HEK293 (cell line): Measurements from ENCODE around the gene DPYD.

Experiments used
- CTCF ChIA-PET: fragments of 350-600 bp; formaldehyde crosslinking; extraction: SDS; loops from one replicate; lab custom pipeline; 2021; ENCODE audit warnings: antibody characterized with exemption; lab: Yijun Ruan, JAX
- POLR2A ChIA-PET: fragments of 300-600 bp; formaldehyde crosslinking; extraction: SDS; loops from one replicate; lab custom pipeline; 2020; ENCODE audit warnings: antibody characterized with exemption, inconsistent platforms; lab: Yijun Ruan, JAX
- H3K27ac ChIP-seq: fragments of 200-500 bp; sonication (Bioruptor generic); 2 replicates; pipeline ENCODE4 v1.5.1; 2014; ENCODE audit warnings: low read depth, low read length, control low read depth, inconsistent platforms; ENCODE audit errors: extremely low read depth
- H3K36me3 ChIP-seq, 2 experiments: fragments of 200-500 bp in 1 of 2; sonication (Bioruptor generic) in 1 of 2; 1 replicate in 1 of 2; 2 replicates in 1 of 2; pipeline ENCODE4 v1.5.1; 2014 to 2017; ENCODE audit warnings: inconsistent platforms in 2 of 2, low read length in 2 of 2; ENCODE audit not compliant: control insufficient read depth in 2 of 2, insufficient read depth in 1 of 2
- H3K4me1 ChIP-seq: fragments of 200-500 bp; sonication (Bioruptor generic); 2 replicates; pipeline ENCODE4 v1.5.1; 2014; ENCODE audit warnings: mild to moderate bottlenecking, low read length, inconsistent platforms; ENCODE audit not compliant: control insufficient read depth, insufficient read depth
- H3K4me3 ChIP-seq: 2 replicates; pipeline ENCODE4 v1.5.1; 2011; ENCODE audit warnings: low read depth, mild to moderate bottlenecking, control low read depth, low read length, moderate library complexity
- H3K9me3 ChIP-seq: fragments of 200-500 bp; sonication (Bioruptor generic); 2 replicates; pipeline ENCODE4 v1.5.1; 2014; ENCODE audit warnings: low read depth, low read length, inconsistent platforms; ENCODE audit not compliant: control insufficient read depth, insufficient read depth
- BCL11B ChIP-seq: fragments of 450-650 bp; formaldehyde crosslinking; IDR thresholded peaks from 2 replicates; pipeline ENCODE4 v1.5.1; 2016; ENCODE audit warnings: low read depth, missing biosample characterization, missing genetic modification characterization
- HOXA7 ChIP-seq: sonication (generic); formaldehyde crosslinking; IDR thresholded peaks from 2 replicates; pipeline ENCODE4 v1.8.1; 2022; ENCODE audit warnings: missing genetic modification reagents, borderline replicate concordance
- KLF10 ChIP-seq: fragments of 450-650 bp; IDR thresholded peaks from 2 replicates; pipeline ENCODE4 v1.5.1; 2018; ENCODE audit warnings: missing biosample characterization, mild to moderate bottlenecking, missing genetic modification characterization
- KLF16 ChIP-seq: fragments of 450-650 bp; formaldehyde crosslinking; IDR thresholded peaks from 2 replicates; pipeline ENCODE4 v1.5.1; 2017; ENCODE audit warnings: missing biosample characterization, missing genetic modification characterization
- OVOL3 ChIP-seq: fragments of 450-650 bp; formaldehyde crosslinking; IDR thresholded peaks from 2 replicates; pipeline ENCODE4 v1.5.1; 2016; ENCODE audit warnings: missing biosample characterization, missing genetic modification characterization
- PRDM1 ChIP-seq: fragments of 450-650 bp; formaldehyde crosslinking; IDR thresholded peaks from 2 replicates; pipeline ENCODE4; 2016; ENCODE audit warnings: missing biosample characterization, missing genetic modification characterization
- SALL2 ChIP-seq: fragments of 450-650 bp; formaldehyde crosslinking; IDR thresholded peaks from 2 replicates; pipeline ENCODE4 v1.5.0; 2017; ENCODE audit warnings: missing biosample characterization, mild to moderate bottlenecking, missing genetic modification characterization, borderline replicate concordance
- SCRT1 ChIP-seq: fragments of 450-650 bp; formaldehyde crosslinking; IDR thresholded peaks from 2 replicates; pipeline ENCODE4 v1.5.1; 2016; ENCODE audit warnings: missing biosample characterization, missing genetic modification characterization, borderline replicate concordance
- SP2 ChIP-seq: fragments of 450-650 bp; formaldehyde crosslinking; IDR thresholded peaks from 2 replicates; pipeline ENCODE4 v1.5.1; 2016; ENCODE audit warnings: missing biosample characterization, missing genetic modification characterization
- ZBTB17 ChIP-seq: fragments of 450-650 bp; formaldehyde crosslinking; IDR thresholded peaks from 2 replicates; pipeline ENCODE4 v1.5.1; 2016; ENCODE audit warnings: missing biosample characterization, missing genetic modification characterization
- ZFP3 ChIP-seq: fragments of 450-650 bp; formaldehyde crosslinking; IDR thresholded peaks from 2 replicates; pipeline ENCODE4 v1.5.1; 2016; ENCODE audit warnings: low read depth, missing biosample characterization, missing genetic modification characterization
- ZNF10 ChIP-seq: fragments of 450-650 bp; formaldehyde crosslinking; IDR thresholded peaks from 2 replicates; pipeline ENCODE4 v1.5.1; 2017; ENCODE audit warnings: missing biosample characterization, missing genetic modification characterization
- ZNF140 ChIP-seq: fragments of 450-650 bp; formaldehyde crosslinking; IDR thresholded peaks from 2 replicates; pipeline ENCODE4 v1.5.1; 2016; ENCODE audit warnings: missing biosample characterization, missing genetic modification characterization
- ZNF169 ChIP-seq: fragments of 450-650 bp; formaldehyde crosslinking; IDR thresholded peaks from 2 replicates; pipeline ENCODE4 v1.5.1; 2016; ENCODE audit warnings: missing biosample characterization, missing genetic modification characterization
- ZNF223 ChIP-seq: fragments of 450-650 bp; formaldehyde crosslinking; IDR thresholded peaks from 2 replicates; pipeline ENCODE4 v1.5.1; 2016; ENCODE audit warnings: missing biosample characterization, missing genetic modification characterization
- ZNF292 ChIP-seq: fragments of 450-650 bp; formaldehyde crosslinking; IDR thresholded peaks from 2 replicates; pipeline ENCODE4 v1.5.1; 2016; ENCODE audit warnings: low read depth, missing biosample characterization, missing genetic modification characterization, borderline replicate concordance
- ZNF350 ChIP-seq: fragments of 450-650 bp; formaldehyde crosslinking; IDR thresholded peaks from 2 replicates; pipeline ENCODE4 v1.5.0; 2017; ENCODE audit warnings: missing biosample characterization, mild to moderate bottlenecking, missing genetic modification characterization
- ZNF610 ChIP-seq: fragments of 450-650 bp; formaldehyde crosslinking; IDR thresholded peaks from 2 replicates; pipeline ENCODE4 v1.5.1; 2016; ENCODE audit warnings: missing biosample characterization, missing genetic modification characterization, borderline replicate concordance
- ZNF658 ChIP-seq: fragments of 450-650 bp; formaldehyde crosslinking; IDR thresholded peaks from 2 replicates; pipeline ENCODE4; 2016; ENCODE audit warnings: missing biosample characterization, missing genetic modification characterization
- ZNF677 ChIP-seq: fragments of 450-650 bp; IDR thresholded peaks from 2 replicates; pipeline ENCODE4 v1.5.0; 2018; ENCODE audit warnings: missing biosample characterization, mild to moderate bottlenecking, missing genetic modification characterization, moderate library complexity
- ZNF843 ChIP-seq: fragments of 450-650 bp; formaldehyde crosslinking; IDR thresholded peaks from 2 replicates; pipeline ENCODE4 v1.5.1; 2016; ENCODE audit warnings: missing biosample characterization, missing genetic modification characterization
- ZXDB ChIP-seq: fragments of 450-650 bp; formaldehyde crosslinking; IDR thresholded peaks from 2 replicates; pipeline ENCODE4 v1.5.1; 2016; ENCODE audit warnings: missing biosample characterization, missing genetic modification characterization
- TF ChIP-seq, protein P1 (sequence below): sonication (generic); formaldehyde crosslinking; IDR thresholded peaks from 2 replicates; pipeline ENCODE4 v1.8.1; 2022; ENCODE audit warnings: mild to moderate bottlenecking, moderate library complexity, missing genetic modification reagents

Gene DPYD

DNA sequence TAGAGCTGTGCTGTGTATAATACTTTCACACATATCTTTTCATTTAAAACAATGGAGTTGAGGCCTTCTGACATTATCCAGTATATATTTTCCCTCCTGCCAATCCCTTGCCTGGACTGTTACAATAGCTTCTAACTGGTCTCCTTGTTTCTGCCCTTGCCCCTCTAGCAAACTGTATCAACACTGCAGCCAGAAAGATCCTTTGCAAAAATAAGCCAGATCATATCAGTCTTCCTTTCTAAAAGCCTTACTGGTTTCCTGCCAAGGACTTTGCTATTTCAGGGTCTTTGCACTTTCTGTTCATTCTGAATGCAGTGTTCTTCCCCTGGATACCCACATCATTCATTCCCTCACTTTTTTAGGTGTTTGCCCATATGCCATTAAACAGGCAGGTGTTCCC, 829.2 kb downstream of the DPYD start:
- Histone ChIP-seq H3K4me1 (no peaks in the 10 kb centered on the region), H3K4me3 (no peak overlapping the region), H3K36me3 (no peaks in the 10 kb centered on the region), H3K9me3 (no peaks in the 10 kb centered on the region; the same call in 1 of the 2 replicates), H3K27ac (no peak overlapping the region)
- TF ChIP-seq KLF10 (tag by site-specific recombination) (no peak), ZFP3 (tag by site-specific recombination) (no peak), ZNF658 (tag by site-specific recombination) (no peak), SCRT1 (tag by site-specific recombination) (no peak), PRDM1 (tag by site-specific recombination) (no peak), SALL2 (tag by site-specific recombination) (no peak), KLF16 (tag by site-specific recombination) (no peak), ZNF140 (tag by site-specific recombination) (no peak), ZNF610 (no peak), ZBTB17 (no peak)
- POLR2A ChIA-PET: no interaction called here
- CTCF ChIA-PET: no interaction called here

DNA sequence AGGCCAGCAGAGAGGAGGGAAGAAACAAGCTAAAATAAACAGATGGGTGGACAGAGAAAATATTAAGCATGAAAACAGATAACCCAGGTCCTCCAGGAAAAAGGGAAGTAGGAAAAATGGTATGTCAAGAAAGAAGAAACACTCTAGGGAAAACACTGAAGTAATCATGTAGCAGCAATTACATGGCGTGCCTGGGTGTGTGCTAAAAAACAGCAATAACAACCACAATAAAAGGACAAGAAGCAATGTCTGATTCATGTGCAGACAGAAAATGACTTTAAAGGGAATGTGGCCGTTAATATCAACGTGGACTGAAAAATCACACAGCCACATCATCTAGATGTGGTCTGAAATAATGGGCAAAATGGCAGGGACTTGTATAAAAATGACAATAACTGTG, 829.6 kb downstream of the DPYD start:
- no peak for TF ChIP-seq ZNF350 (tag by site-specific recombination)
- TF ChIP-seq HOXA7 (CRISPR knock-in tag): no peak
- TF ChIP-seq ZNF843 (tag by site-specific recombination): no peak
- TF ChIP-seq ZXDB (tag by site-specific recombination): no peak
- TF ChIP-seq BCL11B (tag by site-specific recombination): no peak
- TF ChIP-seq ZNF223 (tag by site-specific recombination): no peak
- no peak for TF ChIP-seq OVOL3
- TF ChIP-seq, protein P1, sequence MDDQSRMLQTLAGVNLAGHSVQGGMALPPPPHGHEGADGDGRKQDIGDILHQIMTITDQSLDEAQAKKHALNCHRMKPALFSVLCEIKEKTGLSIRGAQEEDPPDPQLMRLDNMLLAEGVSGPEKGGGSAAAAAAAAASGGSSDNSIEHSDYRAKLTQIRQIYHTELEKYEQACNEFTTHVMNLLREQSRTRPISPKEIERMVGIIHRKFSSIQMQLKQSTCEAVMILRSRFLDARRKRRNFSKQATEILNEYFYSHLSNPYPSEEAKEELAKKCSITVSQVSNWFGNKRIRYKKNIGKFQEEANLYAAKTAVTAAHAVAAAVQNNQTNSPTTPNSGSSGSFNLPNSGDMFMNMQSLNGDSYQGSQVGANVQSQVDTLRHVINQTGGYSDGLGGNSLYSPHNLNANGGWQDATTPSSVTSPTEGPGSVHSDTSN (CRISPR knock-in tag): no peak
- no peak for TF ChIP-seq SP2 (tag by site-specific recombination)
- no peak for TF ChIP-seq ZNF677
- TF ChIP-seq ZNF169 (tag by site-specific recombination): no peak
- POLR2A ChIA-PET: no interaction called here

DNA sequence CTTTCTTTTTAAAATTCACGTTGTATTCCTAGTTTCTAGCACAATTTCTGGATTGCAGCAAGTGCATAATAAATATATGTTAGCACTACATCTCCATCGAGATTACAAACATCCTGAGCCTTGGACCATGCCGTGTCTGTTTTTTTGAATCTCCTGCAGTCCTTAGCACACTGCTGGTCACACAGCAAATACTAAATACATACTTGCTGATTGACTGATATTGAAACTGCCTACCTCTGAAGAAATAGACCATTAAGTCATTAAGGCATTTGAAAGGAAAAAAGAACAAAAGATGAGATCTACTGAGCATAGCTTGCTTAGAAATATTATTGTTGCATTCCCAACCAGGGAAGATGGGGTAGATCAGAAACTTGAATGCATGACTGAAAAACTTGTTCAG, 830.1 kb downstream of the DPYD start:
- Histone ChIP-seq H3K27ac (no peak overlapping the region), H3K4me1 (no peaks in the 10 kb centered on the region), H3K4me3 (no peak overlapping the region), H3K9me3 (no peaks in the 10 kb centered on the region; the same call in 1 of the 2 replicates), H3K36me3 (no peaks in the 10 kb centered on the region)
- CTCF ChIA-PET: no interaction called here
- POLR2A ChIA-PET: no interaction called here
- TF ChIP-seq ZNF292 (tag by site-specific recombination): no peak
- TF ChIP-seq BCL11B (tag by site-specific recombination): no peak
- TF ChIP-seq ZNF10 (tag by site-specific recombination): no peak

More for the DNA sequence above, 829.6 kb downstream of the DPYD start:
- H3K4me1 ChIP-seq: no peaks in the 10 kb centered on the region
- H3K4me3 ChIP-seq: no peak overlapping the region
- CTCF ChIA-PET: no interaction called here
- no peaks in the 10 kb centered on the region; the same call in 1 of the 2 replicates for H3K9me3 ChIP-seq
- no peak overlapping the region for H3K27ac ChIP-seq
- H3K36me3 ChIP-seq: no peaks in the 10 kb centered on the region
